ENCODE measurements around the gene ZFHX2. TPM values are rescaled to one million over a fixed set of nuclear protein-coding genes. Genes with fewer than 3 reads are reported as not detected.
"Not testable (repeated sequence)": the region's sequence is repeated elsewhere in the genome, so short reads cannot be mapped to it uniquely, and the experiment has no call there.

Gene ZFHX2
- total RNA-seq, 2 experiments from 2014 or later: 0.78 to 1.0 TPM

DNA sequence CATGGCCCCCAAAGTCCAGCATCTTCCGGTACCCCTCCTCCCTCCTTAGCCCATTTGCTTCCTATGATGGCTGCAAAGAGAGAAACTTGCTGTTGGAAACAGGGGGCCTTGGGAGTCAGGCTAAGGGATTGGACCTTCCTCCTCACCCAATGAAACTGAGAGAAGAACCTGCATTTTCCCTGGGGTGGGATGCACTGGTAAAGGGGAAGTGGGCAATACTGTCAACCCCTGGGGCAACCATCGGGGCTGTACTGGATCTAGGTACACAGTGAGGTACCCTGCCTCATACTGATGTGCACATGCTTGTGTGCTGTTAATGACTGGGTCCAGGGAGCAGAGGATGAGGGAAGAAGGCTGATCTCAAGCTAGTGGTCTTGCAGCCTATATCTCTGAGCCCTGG lies 38.0 kb upstream of the ZFHX2 start:
- ATAC-seq (no peak), DNase-seq (no peak)
- intact Hi-C loops (cut with micrococcal nuclease): no loop called here
- Mint-ChIP-seq H3K27ac (no peak overlapping the region), H3K4me1 (ENCODE audit: low read depth) (peaks cover 11% of the 10 kb centered on the region), H3K36me3 (ENCODE audit: low read depth) (no peaks in the 10 kb centered on the region), H3K4me3 (no peak overlapping the region), H3K27me3 (peaks cover 9% of the 10 kb centered on the region), H3K9me3 (no peaks in the 10 kb centered on the region)
- POLR2A ChIA-PET: no interaction called here
- TF ChIP-seq, protein P1, sequence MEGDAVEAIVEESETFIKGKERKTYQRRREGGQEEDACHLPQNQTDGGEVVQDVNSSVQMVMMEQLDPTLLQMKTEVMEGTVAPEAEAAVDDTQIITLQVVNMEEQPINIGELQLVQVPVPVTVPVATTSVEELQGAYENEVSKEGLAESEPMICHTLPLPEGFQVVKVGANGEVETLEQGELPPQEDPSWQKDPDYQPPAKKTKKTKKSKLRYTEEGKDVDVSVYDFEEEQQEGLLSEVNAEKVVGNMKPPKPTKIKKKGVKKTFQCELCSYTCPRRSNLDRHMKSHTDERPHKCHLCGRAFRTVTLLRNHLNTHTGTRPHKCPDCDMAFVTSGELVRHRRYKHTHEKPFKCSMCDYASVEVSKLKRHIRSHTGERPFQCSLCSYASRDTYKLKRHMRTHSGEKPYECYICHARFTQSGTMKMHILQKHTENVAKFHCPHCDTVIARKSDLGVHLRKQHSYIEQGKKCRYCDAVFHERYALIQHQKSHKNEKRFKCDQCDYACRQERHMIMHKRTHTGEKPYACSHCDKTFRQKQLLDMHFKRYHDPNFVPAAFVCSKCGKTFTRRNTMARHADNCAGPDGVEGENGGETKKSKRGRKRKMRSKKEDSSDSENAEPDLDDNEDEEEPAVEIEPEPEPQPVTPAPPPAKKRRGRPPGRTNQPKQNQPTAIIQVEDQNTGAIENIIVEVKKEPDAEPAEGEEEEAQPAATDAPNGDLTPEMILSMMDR (IDR thresholded peaks at IDR 0.05): no peak
- CTCF ChIA-PET: interaction anchor here (0.9 to 4.1 kb wide), 37 partner anchors 8 to 365 kb away, joined by 3 to 65 read pairs (median 5); partner anchors contain the start of gene DHRS2

DNA sequence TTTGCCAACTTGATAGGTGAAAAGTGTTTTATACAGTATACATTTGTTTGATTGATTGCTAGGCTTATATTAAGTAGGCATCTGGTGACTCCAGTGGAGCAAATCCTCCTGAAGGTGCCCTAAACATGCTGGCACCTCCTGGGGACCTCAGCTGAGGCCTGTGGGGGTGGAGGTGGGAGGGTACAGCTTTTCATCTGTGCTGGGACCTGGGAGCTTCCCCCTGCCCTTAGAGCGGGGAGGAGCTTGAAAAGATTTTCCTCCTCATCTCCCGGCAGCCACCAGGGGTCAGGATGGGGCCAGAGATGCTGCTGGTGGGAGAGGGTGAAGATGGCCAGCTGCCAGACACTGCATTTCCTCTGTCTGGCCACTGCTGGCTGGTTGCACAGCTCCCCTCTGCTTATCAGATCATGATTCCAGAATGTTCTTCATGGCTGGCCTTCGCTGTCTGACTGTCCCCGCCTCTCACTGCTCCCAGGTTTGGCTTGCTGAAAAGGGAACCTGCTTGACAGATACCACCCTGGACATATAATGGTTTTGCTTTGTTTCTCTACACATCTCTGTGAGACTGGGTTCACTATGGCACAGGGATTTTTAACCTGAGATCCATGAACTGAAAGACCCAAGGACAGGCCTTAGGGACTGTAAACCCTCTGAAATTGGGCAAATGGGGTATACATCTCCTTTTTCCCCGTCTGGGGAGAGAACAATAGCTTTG lies 37.5 kb upstream of the ZFHX2 start:
- DNase-seq: peak; percentile 91
- Mint-ChIP-seq H3K36me3 (ENCODE audit: low read depth) (no peaks in the 10 kb centered on the region), H3K9me3 (no peaks in the 10 kb centered on the region), H3K27ac (no peak overlapping the region), H3K4me3 (no peak overlapping the region), H3K27me3 (peaks cover 9% of the 10 kb centered on the region), H3K4me1 (ENCODE audit: low read depth) (peaks cover 11% of the 10 kb centered on the region)
- intact Hi-C loops (cut with micrococcal nuclease): no loop called here
- TF ChIP-seq, protein P1 (IDR thresholded peaks at IDR 0.05): peak; percentile 82
- ChIA-PET POLR2A (no interaction called here), CTCF (interaction anchor here (0.6 to 4.1 kb wide), 45 partner anchors 9 to 445 kb away, joined by 3 to 65 read pairs (median 4); partner anchors contain the start of genes DHRS2 and JPH4)
- peak; percentile 100 for ATAC-seq

DNA sequence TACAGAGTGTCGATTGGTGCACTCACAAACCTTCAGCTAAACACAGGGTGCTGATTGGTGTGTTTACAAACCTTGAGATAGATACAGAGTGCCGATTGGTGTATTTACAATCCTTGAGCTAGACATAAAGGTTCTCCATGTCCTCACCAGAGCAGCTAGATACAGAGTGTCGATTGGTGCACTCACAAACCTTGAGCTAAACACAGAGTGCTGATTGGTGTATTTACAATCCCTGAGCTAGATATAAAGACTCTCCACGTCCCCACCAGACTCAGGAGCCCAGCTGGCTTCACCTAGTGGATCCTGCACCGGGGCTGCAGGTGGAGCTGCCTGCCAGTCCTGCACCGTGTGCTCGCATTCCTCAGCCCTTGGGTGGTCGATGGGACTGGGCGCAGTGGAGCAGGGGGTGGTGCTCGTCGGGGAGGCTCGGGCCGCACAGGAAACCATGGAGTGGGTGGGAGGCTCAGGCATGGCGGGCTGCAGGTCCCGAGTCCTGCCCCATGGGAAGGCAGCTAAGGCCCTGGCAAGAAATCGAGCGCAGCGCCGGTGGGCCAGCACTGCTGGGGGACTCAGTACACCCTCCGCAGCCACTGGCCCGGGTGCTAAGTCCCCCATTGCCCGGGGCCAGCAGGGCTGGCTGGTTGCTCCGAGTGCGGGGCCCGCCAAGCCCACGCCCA lies 33.1 kb upstream of the ZFHX2 start:
- H3K4me3 Mint-ChIP-seq; CTCF ChIA-PET; H3K27ac Mint-ChIP-seq; ATAC-seq; DNase-seq; intact Hi-C loops (cut with micrococcal nuclease); H3K9me3 Mint-ChIP-seq; H3K36me3 Mint-ChIP-seq (ENCODE audit: low read depth); POLR2A ChIA-PET: not testable (repeated sequence)
- H3K4me1 Mint-ChIP-seq (ENCODE audit: low read depth): peaks cover 11% of the 10 kb centered on the region
- peaks cover 24% of the 10 kb centered on the region for H3K27me3 Mint-ChIP-seq

DNA sequence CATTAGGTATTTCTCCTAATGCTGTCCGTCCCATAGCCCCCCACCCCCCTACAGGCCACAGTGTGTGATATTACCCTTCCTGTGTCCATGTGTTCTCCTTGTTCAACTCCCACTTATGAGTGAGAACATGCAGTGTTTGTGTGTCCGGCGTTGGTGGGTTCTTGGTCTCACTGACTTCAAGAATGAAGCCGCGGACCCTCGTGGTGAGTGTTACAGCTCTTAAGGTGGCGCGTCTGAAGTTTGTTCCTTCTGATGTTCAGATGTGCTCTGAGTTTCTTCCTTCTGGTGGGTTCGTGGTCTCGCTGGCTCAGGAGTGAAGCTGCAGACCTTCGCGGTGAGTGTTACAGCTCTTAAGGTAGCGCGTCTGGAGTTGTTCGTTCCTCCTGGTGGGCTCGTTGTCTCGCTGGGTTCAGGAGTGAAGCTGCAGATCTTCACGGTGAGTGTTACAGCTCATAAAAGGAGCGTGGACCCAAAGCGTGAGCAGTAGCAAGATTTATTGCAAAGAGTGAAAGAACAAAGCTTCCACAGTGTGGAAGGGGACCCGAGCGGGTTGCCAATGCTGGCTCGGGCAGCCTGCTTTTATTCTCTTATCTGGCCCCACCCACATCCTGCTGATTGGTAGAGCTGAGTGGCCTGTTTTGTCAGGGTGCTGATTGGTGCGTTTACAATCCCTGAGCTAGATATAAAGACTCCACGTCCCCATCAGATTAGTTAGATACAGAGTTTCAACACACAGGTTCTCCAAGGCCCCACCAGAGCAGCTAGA lies 32.4 kb upstream of the ZFHX2 start:
- H3K27me3 Mint-ChIP-seq: peaks cover 26% of the 10 kb centered on the region
- ChIA-PET POLR2A (interaction anchor here (0.8 kb wide), 1 partner anchor 19 kb away, joined by 3 read pairs; no protein-coding TSS in a partner anchor), CTCF (interaction anchor here (1.7 kb wide), 1 partner anchor 48 kb away, joined by 5 read pairs; no protein-coding TSS in a partner anchor)
- H3K4me1 Mint-ChIP-seq (ENCODE audit: low read depth); DNase-seq; H3K4me3 Mint-ChIP-seq; ATAC-seq; H3K36me3 Mint-ChIP-seq (ENCODE audit: low read depth); intact Hi-C loops (cut with micrococcal nuclease); H3K27ac Mint-ChIP-seq; H3K9me3 Mint-ChIP-seq: not testable (repeated sequence)

DNA sequence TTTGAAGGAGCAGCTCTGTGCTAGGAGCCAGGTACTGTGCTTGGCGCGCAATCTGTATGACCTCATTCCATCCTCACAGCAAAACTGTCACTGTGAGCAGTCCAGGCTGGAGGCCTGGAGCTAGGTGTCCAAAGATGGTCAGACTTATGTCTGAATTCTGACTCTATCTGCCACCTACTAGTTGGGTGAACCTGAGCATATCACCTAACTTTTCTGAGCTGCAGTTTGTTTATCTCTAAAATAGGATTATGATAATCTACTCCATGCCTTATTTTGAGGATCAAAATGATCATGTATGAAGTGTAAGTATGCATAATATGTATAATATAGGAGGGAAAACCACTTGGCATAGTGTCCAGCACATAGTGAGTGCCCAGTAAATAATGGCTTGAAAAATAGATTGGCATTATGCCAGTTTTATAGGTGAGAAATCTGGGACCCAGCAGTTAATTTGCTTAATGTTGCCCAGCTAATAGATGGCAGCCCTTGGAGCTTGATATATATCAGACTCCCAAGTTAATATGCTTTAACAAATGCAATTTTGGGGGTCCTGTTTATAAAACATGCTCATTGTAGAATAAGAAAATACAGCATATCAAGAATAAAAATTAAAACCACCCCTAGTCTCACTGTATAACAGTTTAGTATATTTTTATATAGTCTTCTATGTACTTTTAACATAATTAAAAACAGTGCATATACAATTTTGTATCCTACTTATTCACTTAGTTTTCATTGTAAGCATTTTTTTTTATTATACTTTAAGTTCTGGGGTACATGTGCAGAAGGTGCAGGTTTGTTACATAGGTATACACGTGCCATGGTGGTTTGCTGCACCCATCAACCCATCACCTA lies 31.6 kb upstream of the ZFHX2 start:
- Mint-ChIP-seq H3K4me1 (ENCODE audit: low read depth) (peaks cover 2% of the 10 kb centered on the region), H3K9me3 (no peaks in the 10 kb centered on the region), H3K4me3 (no peak overlapping the region), H3K27me3 (peaks cover 32% of the 10 kb centered on the region), H3K27ac (no peak overlapping the region), H3K36me3 (ENCODE audit: low read depth) (no peaks in the 10 kb centered on the region)
- ChIA-PET POLR2A (interaction anchor here (0.8 kb wide), 1 partner anchor 20 kb away, joined by 3 read pairs; no protein-coding TSS in a partner anchor), CTCF (interaction anchor here (0.8 to 1.7 kb wide), 3 partner anchors 24 to 96 kb away, joined by 3 to 5 read pairs (median 3); no protein-coding TSS in a partner anchor)
- intact Hi-C loops (cut with micrococcal nuclease): no loop called here
- TF ChIP-seq, protein P1 (IDR thresholded peaks at IDR 0.05): no peak
- ATAC-seq: no peak
- DNase-seq: no peak

Data from activated CD8-positive, alpha-beta T cell treated with anti-CD3 and anti-CD28 coated beads for 36 hours (primary cell).